RWPE1 (cell line): ENCODE measurements around the gene ASB6.

ENCODE experiments used
- CTCF ChIA-PET: fragments of 350-600 bp; sonication (Branson Sonifier 250); formaldehyde crosslinking; extraction: SDS; loops from one replicate; lab custom pipeline; 2021; lab: Yijun Ruan, JAX
- POLR2A ChIA-PET: fragments of 400-600 bp; formaldehyde crosslinking; extraction: SDS; loops from one replicate; lab custom pipeline; 2020; ENCODE audit warnings: antibody characterized with exemption; ENCODE audit not compliant: low non-redundant PET; lab: Yijun Ruan, JAX
- DNase-seq: peaks from one replicate; pipeline ENCODE4 v3.0.0; 2012; ENCODE audit warnings: low spot score
- H3K27ac ChIP-seq: fragments of 450-650 bp; 2 replicates; pipeline ENCODE4 v1.5.1; 2017
- CTCF ChIP-seq: fragments of 450-650 bp; conservative IDR thresholded peaks from 2 replicates; pipeline ENCODE4 v1.5.1; 2017; ENCODE audit warnings: low read depth, mild to moderate bottlenecking

Gene ASB6, protein sequence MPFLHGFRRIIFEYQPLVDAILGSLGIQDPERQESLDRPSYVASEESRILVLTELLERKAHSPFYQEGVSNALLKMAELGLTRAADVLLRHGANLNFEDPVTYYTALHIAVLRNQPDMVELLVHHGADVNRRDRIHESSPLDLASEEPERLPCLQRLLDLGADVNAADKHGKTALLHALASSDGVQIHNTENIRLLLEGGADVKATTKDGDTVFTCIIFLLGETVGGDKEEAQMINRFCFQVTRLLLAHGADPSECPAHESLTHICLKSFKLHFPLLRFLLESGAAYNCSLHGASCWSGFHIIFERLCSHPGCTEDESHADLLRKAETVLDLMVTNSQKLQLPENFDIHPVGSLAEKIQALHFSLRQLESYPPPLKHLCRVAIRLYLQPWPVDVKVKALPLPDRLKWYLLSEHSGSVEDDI

GRCh38 chr9:129641750-129642585, at the start of gene ASB6:
Gene ASB6, minus strand, starts transcription at chr9:129642151. Its CDS starts 152 bp downstream, at chr9:129641999.
- H3K27ac ChIP-seq = peak within 1 kb of the TSS; percentile 82
- CTCF ChIA-PET = interaction anchor here (0.5 to 5.2 kb wide), 30 partner anchors 11 to 554 kb away, joined by 3 to 33 read pairs (median 4); partner anchors contain the start of gene NTMT1
- peak; percentile 99 for DNase-seq
- POLR2A ChIA-PET = interaction anchor here (1.2 kb wide), 1 partner anchor 60 kb away, joined by 5 read pairs; no protein-coding TSS in a partner anchor
- peak; percentile 100 for TF ChIP-seq CTCF

DNA sequence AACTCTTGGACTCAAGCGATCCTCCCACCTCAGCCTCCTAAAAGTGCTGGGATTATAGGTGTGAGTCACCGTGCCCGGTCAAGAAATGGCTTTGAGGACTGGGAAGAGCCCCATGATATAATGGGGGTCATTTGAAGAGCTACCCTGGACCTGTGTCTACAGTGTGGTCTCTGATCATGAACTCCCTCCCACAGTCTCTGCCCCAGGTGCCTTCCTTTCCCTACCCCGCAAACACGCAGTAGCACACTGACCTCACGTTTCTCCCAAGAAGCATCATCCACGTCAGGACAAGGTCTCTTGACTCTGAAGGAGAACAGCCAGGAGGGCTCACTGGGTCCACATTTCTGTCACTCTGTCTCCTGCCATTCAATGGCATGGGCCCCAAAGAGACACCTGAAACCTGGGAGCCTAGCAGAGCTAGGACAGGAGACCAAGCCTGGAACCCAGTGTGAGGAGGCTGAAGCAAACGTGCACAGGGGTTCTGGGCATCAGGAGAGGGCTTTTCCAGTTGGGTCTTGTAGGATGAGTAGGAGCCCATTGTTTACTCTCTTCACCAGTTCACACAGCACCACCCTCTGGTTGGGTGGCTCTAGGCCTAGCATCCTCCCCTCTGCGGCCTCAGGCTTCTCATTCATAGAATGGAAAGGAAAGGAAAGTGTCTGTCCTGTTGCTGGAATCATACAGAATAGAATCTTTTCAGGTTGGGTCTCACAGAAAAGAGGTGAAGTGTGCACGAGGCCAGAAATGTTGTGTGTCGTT, 46.5 kb upstream of the ASB6 start:
- TF ChIP-seq CTCF = no peak
- ChIA-PET CTCF (interaction anchor here (0.7 kb wide), 1 partner anchor 38 kb away, joined by 3 read pairs; no protein-coding TSS in a partner anchor), POLR2A (no interaction called here)
- no peak for DNase-seq
- H3K27ac ChIP-seq = no peak overlapping the region

GRCh38 chr9:129687391-129687790, 45.4 kb upstream of the ASB6 start:
- no peak for TF ChIP-seq CTCF
- CTCF ChIA-PET = no interaction called here
- POLR2A ChIA-PET = no interaction called here
- H3K27ac ChIP-seq = no peak overlapping the region
- DNase-seq = peak; percentile 76

GRCh38 chr9:129686736-129687135, 44.8 kb upstream of the ASB6 start:
- no peak overlapping the region for H3K27ac ChIP-seq
- ChIA-PET CTCF (no interaction called here), POLR2A (no interaction called here)
- TF ChIP-seq CTCF = no peak
- no peak for DNase-seq

GRCh38 chr9:129685933-129686259, 43.9 kb upstream of the ASB6 start:
- CTCF ChIA-PET = interaction anchor here (1.0 kb wide), 1 partner anchor 35 kb away, joined by 4 read pairs; no protein-coding TSS in a partner anchor
- H3K27ac ChIP-seq = no peak overlapping the region; the same call in 1 of the 2 replicates
- no peak for TF ChIP-seq CTCF
- POLR2A ChIA-PET = no interaction called here
- no peak for DNase-seq
